HG02678 (cell line): ENCODE data around the gene H2BK1.

ENCODE experiments used
- ATAC-seq: cut with Tn5 transposase; IDR thresholded peaks from one replicate; pipeline ENCODE4 v1.9.1; 2021; ENCODE audit warnings: mild to moderate bottlenecking, moderate library complexity; ENCODE audit not compliant: unreplicated experiment

The H2BK1 gene

DNA sequence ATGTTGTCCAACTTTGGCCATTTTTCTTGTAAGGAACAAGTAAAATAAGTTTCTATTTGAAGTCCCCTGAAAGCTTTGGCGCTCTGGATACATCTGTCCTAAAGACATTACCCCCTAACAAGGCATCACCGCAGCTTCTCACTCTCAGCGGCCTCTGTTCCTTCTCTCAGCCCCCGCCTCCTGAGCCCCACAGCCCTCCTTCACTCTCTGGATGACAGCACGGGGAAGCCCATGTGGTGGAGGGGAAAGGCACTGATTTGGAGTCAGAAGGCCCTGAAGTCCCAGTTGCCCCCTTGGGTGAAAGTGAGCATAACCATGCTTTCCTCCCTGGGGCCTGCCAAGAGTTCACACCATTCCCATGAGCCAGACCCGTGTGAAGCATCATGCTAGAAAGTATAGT lies 4.6 kb downstream of the H2BK1 start:
- no peak for ATAC-seq

DNA sequence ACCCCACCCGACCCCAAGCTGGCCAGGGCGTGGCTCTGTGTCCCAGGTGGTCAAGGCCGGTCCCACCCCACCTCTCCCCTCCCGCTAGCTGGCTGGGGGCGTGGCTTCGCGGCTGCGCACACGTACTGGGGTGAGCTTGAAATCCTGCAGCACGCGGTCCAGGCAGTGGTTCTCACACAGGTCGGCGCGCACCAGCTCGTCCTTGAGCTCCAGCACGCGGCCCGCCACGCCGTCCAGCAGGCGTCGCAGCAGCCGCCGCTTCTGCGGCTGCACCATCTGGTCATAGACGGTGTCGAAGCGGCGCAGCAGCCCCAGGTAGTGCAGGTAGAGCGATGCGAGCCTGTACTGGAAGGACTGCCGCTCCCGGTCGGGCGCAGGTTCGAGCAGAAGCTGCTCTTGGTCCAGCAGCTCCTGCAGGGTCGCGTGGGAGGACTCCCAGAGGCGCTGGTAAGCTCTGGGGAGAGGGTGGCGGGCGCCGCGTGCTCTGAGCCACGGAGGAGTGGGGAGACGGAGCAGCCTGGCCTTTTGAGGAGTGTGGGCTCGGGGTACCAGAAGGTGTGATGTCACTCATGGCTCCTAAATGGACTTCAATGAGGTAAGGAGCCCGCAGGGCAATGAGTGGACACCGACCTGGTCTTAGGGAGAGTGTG lies 5.8 kb downstream of the H2BK1 start:
- ATAC-seq, result no peak

GRCh38 chr7:151202836-151203235 lies 7.5 kb downstream of the H2BK1 start:
- no peak for ATAC-seq

DNA sequence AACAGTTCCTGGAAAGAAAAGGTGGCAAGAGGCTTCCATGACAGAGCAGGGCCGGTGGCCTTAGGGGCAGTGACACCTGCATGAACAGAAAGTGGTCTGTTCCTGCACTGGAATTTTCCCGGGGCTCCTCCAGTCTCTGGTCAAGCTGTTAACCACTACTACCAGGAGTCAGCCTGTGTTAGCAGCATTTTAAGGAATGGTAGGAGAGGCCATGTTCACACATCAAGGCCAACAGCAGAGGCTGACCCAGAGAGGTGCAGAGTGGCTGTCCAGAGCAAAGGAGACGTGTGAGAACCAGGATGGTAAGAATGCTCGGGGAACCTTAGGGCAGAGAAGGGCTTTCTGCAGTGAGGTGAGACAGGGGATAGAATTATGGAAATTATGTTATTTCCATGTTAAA lies 8.5 kb downstream of the H2BK1 start:
- no peak for ATAC-seq

GRCh38 chr7:151201344-151201743 lies 8.9 kb downstream of the H2BK1 start:
- ATAC-seq, result no peak

- no peak for ATAC-seq
Measured at GRCh38 chr7:151198945-151199848, 11.1 kb downstream of the H2BK1 start.

GRCh38 chr7:151197932-151198331 lies 12.4 kb downstream of the H2BK1 start:
- no peak for ATAC-seq

DNA sequence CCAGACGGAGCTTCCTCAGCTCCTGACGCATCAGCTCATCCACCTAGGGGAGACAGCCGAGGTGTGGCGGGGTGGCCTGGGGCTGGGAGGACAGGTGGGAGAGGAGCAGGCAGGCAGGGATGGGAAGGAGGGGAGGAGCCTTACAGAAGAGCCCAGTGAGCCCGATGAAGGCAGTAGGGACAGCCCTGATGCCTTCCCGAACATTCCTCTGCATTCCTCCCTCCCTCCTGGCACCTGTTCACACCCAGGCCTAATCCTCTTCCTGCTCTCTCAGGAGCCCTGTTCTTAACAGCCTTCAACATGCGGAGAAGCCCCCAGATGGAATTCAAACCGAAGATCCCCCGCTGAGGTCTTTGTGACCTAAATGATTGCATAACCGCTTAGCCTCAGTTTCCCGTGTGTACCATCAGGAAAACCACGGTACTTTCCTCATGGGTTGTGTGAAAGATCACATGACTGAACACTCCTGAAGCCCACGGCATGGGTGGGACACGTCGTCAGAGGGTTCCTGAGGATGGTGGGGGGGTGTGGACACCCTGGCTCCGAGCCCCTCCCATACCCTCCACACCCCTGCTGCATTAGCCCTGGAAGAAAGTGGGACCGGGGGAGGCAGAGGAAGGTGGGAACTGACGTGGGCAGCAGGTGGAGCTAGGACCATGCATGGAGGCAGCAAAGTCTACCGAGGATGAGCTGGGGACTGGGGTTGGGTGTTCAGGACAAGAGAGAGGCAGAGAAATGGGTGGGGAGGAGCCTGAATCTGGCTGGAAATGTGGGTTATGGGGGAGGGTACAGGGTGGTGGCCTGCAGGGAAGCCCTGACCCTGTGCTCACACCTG lies 14.5 kb downstream of the H2BK1 start:
- no peak for ATAC-seq

DNA sequence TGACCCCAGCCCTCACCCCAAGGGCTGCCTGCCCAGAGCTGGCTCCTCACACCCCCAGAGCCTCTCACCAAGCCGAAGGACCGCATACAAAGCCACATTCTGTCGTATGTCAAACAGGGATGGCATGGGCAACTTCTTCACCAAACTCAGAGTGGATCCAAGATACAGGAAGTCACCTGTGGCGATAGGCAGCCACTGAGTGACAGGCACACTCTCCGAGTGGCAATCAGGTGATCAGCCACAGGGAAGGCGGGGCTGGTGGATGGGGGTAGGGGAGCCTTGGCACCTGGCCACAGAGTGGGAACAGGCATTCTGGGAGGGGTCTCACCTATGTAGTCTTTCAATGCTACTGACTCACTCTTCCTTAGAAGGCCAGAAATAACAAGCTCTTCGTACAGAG lies 16.1 kb downstream of the H2BK1 start:
- ATAC-seq, result no peak

- ATAC-seq, result no peak
Measured at GRCh38 chr7:151193203-151193978, 16.9 kb downstream of the H2BK1 start.

DNA sequence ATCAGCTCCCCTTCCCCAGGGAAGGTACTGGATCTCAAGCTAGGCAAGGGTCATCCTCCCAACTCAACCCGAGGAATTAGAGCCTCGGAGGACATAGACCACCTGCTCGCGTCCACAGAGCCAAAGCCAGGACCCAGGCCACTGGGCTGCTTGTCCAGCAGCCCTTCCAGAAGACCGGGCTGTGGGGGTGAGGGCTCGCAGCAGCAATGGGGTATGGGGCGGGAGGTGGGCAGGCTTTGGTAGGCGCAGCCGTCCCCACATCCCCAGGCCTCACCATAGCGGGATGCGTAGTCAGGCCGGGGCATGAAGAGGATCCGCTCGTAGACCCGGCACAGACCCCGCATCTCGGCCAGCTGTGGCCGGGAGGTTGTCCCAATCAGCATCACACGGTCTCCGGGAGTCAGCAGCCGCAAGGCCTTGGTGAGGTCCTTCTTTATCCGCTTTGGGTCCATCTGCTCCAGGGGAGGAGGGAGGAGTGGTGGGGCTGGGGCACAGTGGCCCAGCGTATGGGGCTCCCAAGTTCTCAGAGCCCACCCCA lies 18.2 kb downstream of the H2BK1 start:
- no peak for ATAC-seq

- no peak for ATAC-seq
Measured at GRCh38 chr7:151191544-151191943, 18.7 kb downstream of the H2BK1 start.

DNA sequence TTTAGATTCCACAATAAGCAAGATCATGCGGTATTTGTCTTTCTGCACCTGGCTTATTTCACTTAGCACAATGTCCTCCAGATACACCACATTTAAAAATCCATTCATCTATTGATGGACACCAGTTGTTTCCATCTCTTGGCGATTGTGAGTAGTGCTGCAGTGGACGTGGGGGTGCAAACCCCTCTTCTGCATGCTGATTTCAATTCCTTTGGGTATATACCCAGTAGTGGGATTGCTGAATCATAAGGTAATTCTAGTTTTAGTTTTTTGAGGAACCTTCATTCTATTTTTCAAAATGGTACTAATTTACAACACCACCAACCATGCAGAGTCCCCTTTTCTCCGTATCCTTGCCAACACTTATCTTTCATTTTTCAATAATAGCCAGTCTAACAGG lies 21.2 kb downstream of the H2BK1 start:
- no peak for ATAC-seq

GRCh38 chr7:151188252-151188542 lies 22.1 kb downstream of the H2BK1 start:
- no peak for ATAC-seq

DNA sequence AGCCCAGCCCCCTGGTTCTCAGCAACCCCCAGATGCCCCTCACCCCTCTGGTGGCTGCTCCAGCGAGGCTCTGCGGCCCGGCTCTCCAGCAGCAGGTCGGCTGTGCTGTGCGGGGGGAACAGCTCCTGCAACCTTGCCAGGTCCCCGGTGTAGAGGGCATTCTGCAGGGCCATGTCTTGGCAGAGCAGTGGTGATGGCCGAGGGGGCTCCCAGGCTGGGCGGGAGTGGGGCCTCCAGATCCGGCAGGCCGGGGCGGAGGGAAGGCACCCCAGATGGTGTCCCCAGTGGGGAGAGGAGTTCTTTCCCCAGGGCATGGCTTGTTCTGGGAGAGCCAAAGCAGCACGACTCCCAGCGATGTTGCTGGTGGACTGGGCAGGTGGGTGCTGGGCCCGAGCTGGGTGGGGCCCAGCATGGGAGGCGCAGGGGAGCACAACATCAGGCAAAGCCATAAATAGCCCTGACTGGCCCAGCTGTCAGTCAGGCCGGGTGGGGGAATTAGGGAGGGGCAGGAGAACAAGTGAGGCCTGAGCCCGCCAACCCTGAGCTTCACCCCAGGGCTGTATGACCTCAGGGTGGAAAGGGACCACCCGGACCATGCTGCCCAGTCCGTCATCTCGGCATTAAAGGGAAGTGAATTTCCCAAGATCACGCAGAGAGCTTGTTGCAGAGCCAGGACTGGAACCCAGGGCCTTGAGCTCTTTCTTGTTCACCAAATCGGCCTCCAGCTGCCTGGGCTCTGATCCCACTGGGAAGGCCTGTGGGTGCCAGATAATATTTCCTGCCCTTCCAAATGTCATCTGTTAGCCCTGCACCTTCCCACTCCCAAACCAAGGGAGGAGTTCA lies 22.7 kb downstream of the H2BK1 start:
- no peak for ATAC-seq

- ATAC-seq, result no peak
Measured at GRCh38 chr7:151186640-151187408, 23.5 kb downstream of the H2BK1 start, which contains the start of gene ASB10. Gene ASB10 (minus strand): TSS chr7:151187250. CDS start chr7:151187130, 120 bp downstream.

GRCh38 chr7:151185762-151186639 lies 24.3 kb downstream of the H2BK1 start:
- no peak for ATAC-seq

DNA sequence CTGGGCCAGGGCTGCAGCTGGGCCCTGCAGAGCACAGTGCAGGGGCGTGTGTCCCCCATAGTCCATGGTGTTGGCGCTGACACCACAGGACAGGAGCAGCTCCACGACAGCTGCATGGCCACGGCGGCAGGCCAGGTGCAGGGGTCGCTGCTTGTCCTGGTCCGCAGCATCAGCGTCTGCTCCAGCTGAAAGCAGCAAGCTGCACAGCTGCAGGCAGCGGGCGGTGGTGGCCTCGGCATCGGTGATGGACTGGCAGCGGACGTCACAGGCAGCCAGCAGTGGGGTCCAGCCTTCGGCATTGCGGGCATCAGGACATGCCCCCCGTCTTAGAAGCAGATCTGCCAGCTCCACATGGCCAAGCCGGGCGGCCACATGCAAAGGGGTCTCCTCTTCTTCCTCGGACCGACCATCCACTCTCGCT lies 29.3 kb downstream of the H2BK1 start:
- ATAC-seq, result no peak
